Trophoblast cell (in vitro differentiated cells and primary cell): Measurements from ENCODE around the gene NF2.

Experiments used
- DNase-seq, 2 donors: peaks; one replicate each; pipeline ENCODE4 v3.0.0-alpha.2; 2016
- H2AFZ ChIP-seq: 2 replicates; pipeline ENCODE4 v1.6.1; 2013; ENCODE audit warnings: low read length, moderate library complexity, mild to moderate bottlenecking; ENCODE audit not compliant: insufficient read depth, poor library complexity
- H2AK5ac ChIP-seq: 2 replicates; pipeline ENCODE4 v1.6.1; 2013; ENCODE audit warnings: mild to moderate bottlenecking, low read length
- H2BK120ac ChIP-seq: 2 replicates; pipeline ENCODE4 v1.6.1; 2013; ENCODE audit warnings: low read length, mild to moderate bottlenecking, moderate library complexity; ENCODE audit not compliant: insufficient read depth, poor library complexity
- H2BK12ac ChIP-seq: 2 replicates; pipeline ENCODE4 v1.6.1; 2013; ENCODE audit warnings: mild to moderate bottlenecking, low read length, moderate library complexity
- H2BK5ac ChIP-seq: 2 replicates; pipeline ENCODE4 v1.6.1; 2013; ENCODE audit warnings: low read length, low read depth, moderate library complexity, mild to moderate bottlenecking; ENCODE audit not compliant: poor library complexity
- H3K14ac ChIP-seq: 2 replicates; pipeline ENCODE4 v1.6.1; 2013; ENCODE audit warnings: mild to moderate bottlenecking, low read length
- H3K18ac ChIP-seq: 2 replicates; pipeline ENCODE4 v1.6.1; 2013; ENCODE audit warnings: mild to moderate bottlenecking, low read length
- H3K23ac ChIP-seq: 2 replicates; pipeline ENCODE4 v1.6.1; 2013; ENCODE audit warnings: low read length
- H3K27ac ChIP-seq: 2 replicates; pipeline ENCODE4 v1.5.1; 2013; ENCODE audit warnings: low read depth, mild to moderate bottlenecking, inconsistent platforms, low read length, moderate library complexity
- H3K27me3 ChIP-seq: 2 replicates; pipeline ENCODE4 v1.6.1; 2013; ENCODE audit warnings: inconsistent platforms, mild to moderate bottlenecking, low read length, moderate library complexity; ENCODE audit not compliant: insufficient read depth
- H3K36me3 ChIP-seq, 2 experiments: 1 replicate in 1 of 2; 2 replicates in 1 of 2; pipeline ENCODE4 v1.6.1; 2013; ENCODE audit warnings: low read length in 2 of 2, mild to moderate bottlenecking in 2 of 2, moderate library complexity in 1 of 2; ENCODE audit not compliant: insufficient read depth in 2 of 2, control insufficient read depth in 1 of 2
- H3K4ac ChIP-seq: 2 replicates; pipeline ENCODE4 v1.6.1; 2013; ENCODE audit warnings: low read depth, mild to moderate bottlenecking, low read length, moderate library complexity
- H3K4me1 ChIP-seq, 2 experiments: 1 replicate in 1 of 2; 2 replicates in 1 of 2; pipeline ENCODE4 v1.6.1; 2013; ENCODE audit warnings: low read length in 2 of 2, mild to moderate bottlenecking in 2 of 2, moderate library complexity in 1 of 2; ENCODE audit not compliant: insufficient read depth in 2 of 2, control insufficient read depth in 1 of 2
- H3K4me2 ChIP-seq: 2 replicates; pipeline ENCODE4 v1.6.1; 2013; ENCODE audit warnings: inconsistent platforms, mild to moderate bottlenecking, low read length, moderate library complexity
- H3K4me3 ChIP-seq: 2 replicates; pipeline ENCODE4 v1.5.1; 2013; ENCODE audit warnings: mild to moderate bottlenecking, low read depth, low read length, inconsistent platforms
- H3K79me1 ChIP-seq: one replicate; pipeline ENCODE4 v1.6.1; 2013; ENCODE audit warnings: low read length
- H3K79me2 ChIP-seq: 2 replicates; pipeline ENCODE4 v1.6.1; 2013; ENCODE audit warnings: low read length, mild to moderate bottlenecking; ENCODE audit not compliant: control insufficient read depth, insufficient read depth, poor library complexity
- H3K9ac ChIP-seq: 2 replicates; pipeline ENCODE4 v1.6.1; 2013; ENCODE audit warnings: mild to moderate bottlenecking, low read length
- H3K9me3 ChIP-seq: 2 replicates; pipeline ENCODE4 v1.6.1; 2013; ENCODE audit warnings: low read depth, mild to moderate bottlenecking, control low read depth, inconsistent platforms, low read length; ENCODE audit not compliant: insufficient read depth
- H4K12ac ChIP-seq: 2 replicates; pipeline ENCODE4 v1.6.1; 2013; ENCODE audit warnings: low read depth, mild to moderate bottlenecking, low read length, moderate library complexity
- H4K8ac ChIP-seq: 2 replicates; pipeline ENCODE4 v1.6.1; 2013; ENCODE audit warnings: low read depth, mild to moderate bottlenecking, low read length, moderate library complexity
- H4K91ac ChIP-seq: one replicate; pipeline ENCODE4 v1.6.1; 2013; ENCODE audit warnings: low read depth, mild to moderate bottlenecking, low read length, moderate library complexity
- WGBS: extraction: QIAGEN DNeasy Blood & Tissue Kit; methylation state at CpG from one replicate; pipeline ENCODE4 v1.1.7; 2013; ENCODE audit warnings: missing lambda C conversion rate; ENCODE audit not compliant: insufficient read length, insufficient coverage; ENCODE audit errors: extremely low coverage; 5-methylcytosine and 5-hydroxymethylcytosine counted together

The NF2 gene

DNA sequence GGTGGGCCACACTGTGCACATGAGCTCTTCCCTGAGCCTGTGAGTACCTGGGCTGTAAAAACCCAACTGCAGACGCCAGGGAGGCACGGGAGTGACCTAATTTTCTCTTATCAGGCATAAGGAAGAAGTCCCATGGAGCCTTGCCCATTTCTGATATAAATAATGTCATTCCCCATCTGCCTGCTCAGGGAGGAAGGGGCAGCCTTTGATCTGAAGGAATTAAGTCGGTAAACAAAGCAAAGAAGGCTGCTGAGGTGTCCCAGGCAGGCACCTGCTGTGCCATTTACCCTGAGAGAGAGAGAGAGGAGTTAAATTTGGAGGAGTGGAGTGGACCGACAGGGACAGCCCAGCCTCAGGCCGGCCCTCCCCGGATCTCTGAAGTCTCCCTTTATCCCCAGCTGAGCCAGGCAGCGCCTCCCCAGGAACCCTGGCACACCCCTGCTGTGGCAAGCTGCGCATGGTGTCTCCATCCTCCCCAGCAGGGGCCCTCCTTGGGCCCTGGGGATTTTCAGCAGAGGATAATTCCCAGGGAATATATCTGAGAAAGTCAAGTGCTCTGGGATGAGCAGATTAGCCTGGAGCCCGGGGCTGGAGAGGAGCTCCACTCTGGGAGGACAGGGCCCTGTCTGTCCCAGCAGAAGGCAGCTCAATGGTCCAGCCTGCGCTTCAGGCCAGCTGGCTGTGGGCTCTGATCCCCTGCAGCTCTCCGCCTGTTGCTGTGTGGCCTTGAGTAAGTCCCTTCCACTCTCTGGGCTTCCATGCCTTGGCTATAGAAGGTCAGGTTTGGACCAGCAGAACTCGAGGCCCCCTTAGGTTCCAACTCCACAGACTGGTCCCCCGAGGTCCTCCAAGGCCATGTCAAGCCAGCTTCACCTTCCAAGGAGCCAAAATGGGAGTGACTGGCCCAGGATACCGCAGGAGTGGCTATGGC, 98.8 kb downstream of the NF2 start:
- Histone ChIP-seq H3K9me3 (no peaks in the 10 kb centered on the region), H3K79me1 (no peaks in the 10 kb centered on the region), H3K79me2 (no peaks in the 10 kb centered on the region), H3K4me3 (no peak overlapping the region), H4K12ac (no peak overlapping the region), H4K8ac (no peak overlapping the region), H3K14ac (no peak overlapping the region), H3K23ac (no peak overlapping the region), H2BK5ac (no peak overlapping the region), H3K36me3 (no peaks in the 10 kb centered on the region), H3K27ac (no peak overlapping the region), H3K4me1 (no peaks in the 10 kb centered on the region), H3K4me2 (no peak overlapping the region), H2BK120ac (no peak overlapping the region), H3K4ac (no peak overlapping the region), H3K27me3 (peaks cover 7% of the 10 kb centered on the region), H2AFZ (no peak overlapping the region), H3K9ac (no peak overlapping the region), H3K18ac (no peak overlapping the region), H2BK12ac (no peak overlapping the region), H2AK5ac (no peak overlapping the region), H4K91ac (no peak overlapping the region)
- WGBS, result no CpG with 5 or more reads among the region's 14 CpGs
- DNase-seq, result no peak

DNA sequence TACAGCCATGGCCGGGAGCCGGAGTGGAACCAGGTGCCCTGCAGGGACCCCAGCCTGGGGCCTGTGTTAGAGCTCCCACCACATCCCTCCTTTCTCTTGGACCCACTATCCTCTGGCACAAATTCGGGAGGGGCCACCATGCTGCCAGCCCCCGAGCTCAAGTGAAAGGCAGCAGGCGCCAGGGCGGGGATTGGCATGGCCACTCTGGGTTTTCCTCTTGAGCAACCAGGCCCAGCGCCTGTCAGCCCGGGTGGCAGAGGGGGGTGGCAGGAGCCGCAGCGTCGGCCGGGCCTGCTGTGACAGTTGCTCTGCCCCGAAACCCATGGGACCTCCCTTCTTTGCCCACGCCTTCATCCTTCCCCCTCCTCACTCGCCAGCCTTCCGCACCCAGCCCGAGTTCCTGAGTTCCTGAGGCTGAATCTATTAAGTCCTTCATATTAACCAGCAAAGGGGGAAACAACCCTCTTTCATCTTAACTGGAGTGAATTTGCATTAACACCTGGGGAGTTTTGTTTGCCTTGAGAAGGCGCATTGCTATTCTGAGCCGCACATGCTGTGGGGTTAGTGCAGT, 99.6 kb downstream of the NF2 start:
- H2BK5ac ChIP-seq, result no peak overlapping the region
- H3K4me1 ChIP-seq, result no peaks in the 10 kb centered on the region
- no peak overlapping the region for H3K14ac ChIP-seq
- H4K8ac ChIP-seq, result no peak overlapping the region
- no peaks in the 10 kb centered on the region for H3K36me3 ChIP-seq
- no peak overlapping the region for H3K4ac ChIP-seq
- no peak for DNase-seq
- no peak overlapping the region for H3K4me3 ChIP-seq
- H3K27ac ChIP-seq, result no peak overlapping the region
- no peaks in the 10 kb centered on the region for H3K79me2 ChIP-seq
- H3K23ac ChIP-seq, result no peak overlapping the region
- no peak overlapping the region for H2AK5ac ChIP-seq
- peaks cover 7% of the 10 kb centered on the region for H3K27me3 ChIP-seq
- no peak overlapping the region for H2BK12ac ChIP-seq
- WGBS, result no CpG with 5 or more reads among the region's 19 CpGs
- no peak overlapping the region for H2BK120ac ChIP-seq
- H3K79me1 ChIP-seq, result no peaks in the 10 kb centered on the region
- no peak overlapping the region for H3K4me2 ChIP-seq
- H3K9ac ChIP-seq, result no peak overlapping the region
- H3K18ac ChIP-seq, result no peak overlapping the region
- no peak overlapping the region for H2AFZ ChIP-seq
- H4K91ac ChIP-seq, result no peak overlapping the region
- no peak overlapping the region for H4K12ac ChIP-seq
- no peaks in the 10 kb centered on the region for H3K9me3 ChIP-seq

GRCh38 chr22:29703569-29704195, 100.2 kb downstream of the NF2 start:
- no peaks in the 10 kb centered on the region for H3K79me1 ChIP-seq
- H2BK12ac ChIP-seq, result no peak overlapping the region
- no peak overlapping the region for H2AK5ac ChIP-seq
- H2BK5ac ChIP-seq, result no peak overlapping the region
- H4K8ac ChIP-seq, result no peak overlapping the region
- no peak overlapping the region for H3K14ac ChIP-seq
- H4K91ac ChIP-seq, result no peak overlapping the region
- no CpG with 5 or more reads among the region's 7 CpGs for WGBS
- no peak overlapping the region for H3K4me2 ChIP-seq
- H3K9ac ChIP-seq, result peak overlapping the region; percentile 46
- H3K4me3 ChIP-seq, result no peak overlapping the region
- H3K79me2 ChIP-seq, result no peaks in the 10 kb centered on the region
- no peak overlapping the region for H2BK120ac ChIP-seq
- H3K4ac ChIP-seq, result no peak overlapping the region
- H3K9me3 ChIP-seq, result no peaks in the 10 kb centered on the region
- H2AFZ ChIP-seq, result no peak overlapping the region
- no peak overlapping the region for H3K27ac ChIP-seq
- no peaks in the 10 kb centered on the region for H3K4me1 ChIP-seq
- H3K23ac ChIP-seq, result no peak overlapping the region
- H4K12ac ChIP-seq, result no peak overlapping the region
- H3K27me3 ChIP-seq, result peaks cover 7% of the 10 kb centered on the region
- H3K18ac ChIP-seq, result no peak overlapping the region
- no peak for DNase-seq
- no peaks in the 10 kb centered on the region for H3K36me3 ChIP-seq

DNA sequence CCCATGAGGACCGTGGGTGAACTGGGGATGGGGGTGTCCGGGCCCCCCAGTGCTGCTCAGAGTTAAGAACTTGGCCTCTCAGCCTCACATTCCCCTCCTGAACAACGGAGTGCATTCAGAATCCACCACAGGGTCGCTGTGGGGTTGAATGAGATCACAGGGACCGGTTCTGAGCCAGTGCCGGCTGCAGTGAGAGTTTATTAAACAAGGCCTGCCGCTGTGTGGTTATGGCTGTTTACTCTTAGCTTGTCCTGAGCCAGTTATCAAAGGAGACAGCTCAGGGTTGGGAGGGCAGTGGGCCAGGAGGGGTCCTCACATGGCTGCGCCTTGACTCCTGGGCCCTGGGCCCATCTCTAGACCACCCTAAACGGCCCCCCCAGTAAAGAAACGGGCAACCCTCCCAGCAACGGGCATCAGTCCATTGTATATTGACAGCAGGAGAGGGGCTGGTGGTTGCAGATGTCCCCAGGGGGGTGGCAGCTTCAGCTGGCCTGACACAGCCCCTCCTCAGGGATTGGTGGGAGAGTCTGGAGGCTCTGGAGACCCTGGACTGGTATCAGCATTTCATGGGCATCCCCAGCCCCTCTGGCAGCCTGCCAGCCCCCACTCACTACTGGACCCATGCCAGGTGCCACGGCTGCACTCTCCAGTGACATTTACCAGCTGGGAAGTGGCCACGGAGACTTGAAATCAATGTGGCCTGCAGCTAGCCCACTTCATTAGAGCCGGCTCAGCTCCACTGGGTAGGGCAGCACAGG, 101.3 kb downstream of the NF2 start:
- H3K4me2 ChIP-seq, result no peak overlapping the region
- H3K27ac ChIP-seq, result no peak overlapping the region
- H4K12ac ChIP-seq, result no peak overlapping the region
- H3K79me1 ChIP-seq, result no peaks in the 10 kb centered on the region
- no peaks in the 10 kb centered on the region for H3K79me2 ChIP-seq
- no peak overlapping the region for H3K18ac ChIP-seq
- H3K4me1 ChIP-seq, result no peaks in the 10 kb centered on the region
- H3K4ac ChIP-seq, result no peak overlapping the region
- no peak overlapping the region for H3K23ac ChIP-seq
- H4K8ac ChIP-seq, result no peak overlapping the region
- no peak overlapping the region for H2AK5ac ChIP-seq
- H4K91ac ChIP-seq, result no peak overlapping the region
- no peaks in the 10 kb centered on the region for H3K36me3 ChIP-seq
- no peak overlapping the region for H2BK120ac ChIP-seq
- H3K27me3 ChIP-seq, result peaks cover 7% of the 10 kb centered on the region
- WGBS, result no CpG with 5 or more reads among the region's 14 CpGs
- no peak overlapping the region for H3K4me3 ChIP-seq
- no peak overlapping the region for H3K14ac ChIP-seq
- no peak for DNase-seq
- H2AFZ ChIP-seq, result no peak overlapping the region
- H3K9ac ChIP-seq, result no peak overlapping the region
- H2BK5ac ChIP-seq, result no peak overlapping the region
- H2BK12ac ChIP-seq, result no peak overlapping the region
- no peaks in the 10 kb centered on the region for H3K9me3 ChIP-seq
